Daoy (cell line): Measurements from ENCODE around the gene APLP1. TPM values are rescaled to one million over a fixed set of nuclear protein-coding genes. Genes with fewer than 3 reads are reported as not detected.
A peak's percentile ranks its signal among the peaks of the same experiment; 100 is the strongest.

Experiments
- DNase-seq: peaks from one replicate; pipeline ENCODE4 v3.0.0-alpha.2; 2015; ENCODE audit warnings: low read depth
- total RNA-seq: library from RNA; depleted of rRNA; stranded (reverse); fragments of >200 nt; shearing (Covaris generic); gene quantifications from 2 replicates; pipeline ENCODE4 v1.2.3, GENCODE V29; 2014

The APLP1 gene
- total RNA-seq, 1 experiment from 2014 or later: 2.5 TPM

GRCh38 chr19:35852029-35852780 is 16.2 kb upstream of the APLP1 start, which contains the start of gene NPHS1:
NPHS1 (minus strand) TSS chr19:35852504; CDS start chr19:35851837, 667 bp downstream.
- DNase-seq: no peak

DNA sequence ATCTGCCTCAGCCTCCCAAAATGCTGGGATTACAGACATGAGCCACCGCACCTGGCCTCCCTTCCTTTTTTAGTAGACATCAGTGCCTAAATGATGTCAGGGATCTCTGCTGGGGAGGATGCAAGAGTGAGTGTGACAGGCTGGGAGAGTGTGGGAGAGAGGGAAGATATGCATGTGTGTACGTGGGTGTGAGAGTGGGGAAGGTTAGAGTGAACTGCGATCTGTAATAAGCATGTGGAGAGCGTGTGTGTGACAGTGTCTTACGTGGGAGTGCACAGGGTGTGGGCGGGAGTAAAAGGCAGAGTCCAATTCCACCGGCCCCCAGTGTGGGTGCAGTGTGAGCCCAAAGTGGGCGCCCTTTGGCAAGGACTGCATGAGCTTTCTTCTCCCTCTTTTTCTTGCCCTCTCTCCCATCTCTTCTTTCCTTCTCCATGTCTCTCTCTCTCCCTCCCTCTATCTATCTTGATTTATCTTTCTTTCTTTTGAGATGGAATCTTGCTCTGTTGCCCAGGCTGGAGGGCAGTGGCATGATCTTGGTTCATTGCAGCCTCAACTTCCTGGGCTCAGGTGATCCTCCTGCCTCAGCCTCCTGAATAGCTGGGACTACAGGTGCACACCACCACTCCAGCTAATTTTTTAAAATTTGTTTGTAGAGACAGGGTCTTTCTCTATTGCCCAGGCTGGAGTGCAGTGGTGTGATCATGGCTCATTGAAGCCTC is 15.2 kb upstream of the APLP1 start:
- no peak for DNase-seq

DNA sequence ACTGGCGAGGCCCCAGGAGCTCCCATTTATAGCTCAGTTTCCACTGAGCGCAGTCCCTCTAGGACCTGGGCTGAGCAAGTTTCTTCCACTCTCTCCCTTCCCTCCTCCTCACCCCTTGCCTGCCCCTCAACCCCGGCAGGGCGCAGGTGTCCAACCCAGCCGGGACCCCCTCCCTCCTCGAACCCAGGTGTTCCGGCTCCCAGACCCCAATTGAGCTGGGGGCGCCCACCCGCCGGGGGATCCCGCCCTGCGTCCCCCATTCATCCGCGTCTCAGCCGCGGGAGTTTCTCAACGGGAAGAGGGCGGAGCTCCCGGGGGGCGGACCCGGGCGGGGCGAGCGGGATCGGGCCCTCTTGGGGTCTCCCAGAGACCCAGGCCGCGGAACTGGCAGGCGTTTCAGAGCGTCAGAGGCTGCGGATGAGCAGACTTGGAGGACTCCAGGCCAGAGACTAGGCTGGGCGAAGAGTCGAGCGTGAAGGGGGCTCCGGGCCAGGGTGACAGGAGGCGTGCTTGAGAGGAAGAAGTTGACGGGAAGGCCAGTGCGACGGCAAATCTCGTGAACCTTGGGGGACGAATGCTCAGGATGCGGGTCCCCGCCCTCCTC is 11.7 kb upstream of the APLP1 start, which contains the start of gene KIRREL2:
Gene KIRREL2, plus strand, starts transcription at position 366 of the 604 bp plus-strand sequence. Its CDS starts 209 bp downstream, at position 575.
- peak; percentile 38 for DNase-seq

DNA sequence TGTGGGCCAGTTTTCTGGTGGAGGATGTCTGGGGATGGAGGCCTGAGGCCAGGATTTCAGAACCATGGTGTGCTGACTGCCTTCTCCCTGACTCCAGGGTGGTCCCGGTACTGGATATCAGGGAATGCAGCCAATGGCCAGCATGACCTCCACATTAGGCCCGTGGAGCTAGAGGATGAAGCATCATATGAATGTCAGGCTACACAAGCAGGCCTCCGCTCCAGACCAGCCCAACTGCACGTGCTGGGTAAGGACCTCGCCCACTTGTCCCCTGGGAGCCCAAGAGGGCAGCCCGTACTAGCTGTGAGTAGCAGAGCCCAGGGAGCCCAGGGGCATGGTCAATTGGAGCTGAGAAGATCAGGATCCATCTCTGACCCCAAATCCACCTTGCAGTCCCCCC is 10.1 kb upstream of the APLP1 start:
- DNase-seq: no peak

DNA sequence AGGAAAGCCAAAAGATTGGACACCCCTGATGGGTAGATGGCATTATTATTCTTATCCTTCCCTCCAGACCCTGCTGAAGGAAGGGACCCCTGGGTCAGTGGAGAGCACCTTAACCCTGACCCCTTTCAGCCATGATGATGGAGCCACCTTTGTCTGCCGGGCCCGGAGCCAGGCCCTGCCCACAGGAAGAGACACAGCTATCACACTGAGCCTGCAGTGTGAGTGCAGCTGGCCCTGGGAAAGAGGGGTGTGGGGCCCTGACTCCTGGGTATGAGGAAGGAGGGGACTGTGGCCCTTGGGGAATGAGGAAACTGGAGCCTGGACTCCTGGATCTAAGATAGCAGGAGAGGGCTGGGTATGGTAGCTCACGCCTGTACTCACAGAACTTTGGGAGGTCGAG is 9.0 kb upstream of the APLP1 start:
- no peak for DNase-seq

DNA sequence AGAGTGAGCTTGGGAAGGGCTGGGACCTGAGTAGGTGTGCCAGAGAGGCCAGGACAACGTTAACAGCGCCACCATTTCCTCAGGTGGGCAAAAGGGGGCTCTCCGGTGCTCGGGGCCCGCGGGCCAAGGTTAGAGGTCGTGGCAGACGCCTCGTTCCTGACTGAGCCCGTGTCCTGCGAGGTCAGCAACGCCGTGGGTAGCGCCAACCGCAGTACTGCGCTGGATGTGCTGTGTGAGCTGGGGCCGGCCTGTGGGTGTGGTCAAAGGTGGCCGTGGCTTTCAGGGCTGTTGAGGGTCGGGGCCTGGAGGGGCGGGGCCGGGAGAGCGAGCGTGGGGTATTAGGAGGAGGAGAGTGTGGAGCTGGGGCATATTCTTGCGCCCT is 7.9 kb upstream of the APLP1 start:
- DNase-seq: no peak

DNA sequence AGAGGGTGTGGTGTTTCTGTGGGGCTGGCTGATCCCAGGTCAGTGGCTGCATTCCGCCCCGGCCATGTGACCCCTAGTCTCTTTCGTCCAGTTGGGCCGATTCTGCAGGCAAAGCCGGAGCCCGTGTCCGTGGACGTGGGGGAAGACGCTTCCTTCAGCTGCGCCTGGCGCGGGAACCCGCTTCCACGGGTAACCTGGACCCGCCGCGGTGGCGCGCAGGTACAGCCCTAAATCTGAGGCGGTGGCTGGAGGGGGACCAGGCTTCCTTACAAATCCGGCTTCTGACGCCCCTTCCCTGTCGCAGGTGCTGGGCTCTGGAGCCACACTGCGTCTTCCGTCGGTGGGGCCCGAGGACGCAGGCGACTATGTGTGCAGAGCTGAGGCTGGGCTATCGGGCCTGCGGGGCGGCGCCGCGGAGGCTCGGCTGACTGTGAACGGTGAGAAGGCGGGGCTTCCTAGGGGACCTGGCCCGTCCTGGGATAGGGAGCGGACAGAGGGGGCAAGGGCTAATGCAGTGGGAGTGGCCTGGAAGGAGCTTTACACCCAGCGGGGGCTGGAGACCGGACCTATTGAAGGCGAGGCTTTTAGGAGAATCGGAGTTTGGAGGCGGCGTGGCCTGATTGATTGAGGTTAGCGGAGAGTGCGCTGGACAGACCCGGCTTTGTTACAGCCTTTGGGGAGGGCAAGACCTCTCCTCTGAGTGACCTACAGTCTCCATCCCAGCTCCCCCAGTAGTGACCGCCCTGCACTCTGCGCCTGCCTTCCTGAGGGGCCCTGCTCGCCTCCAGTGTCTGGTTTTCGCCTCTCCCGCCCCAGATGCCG is 7.3 kb upstream of the APLP1 start:
- no peak for DNase-seq

- DNase-seq: no peak
Measured at GRCh38 chr19:35861640-35862160, 6.7 kb upstream of the APLP1 start.

- DNase-seq: no peak
Measured at GRCh38 chr19:35862528-35862927, 5.8 kb upstream of the APLP1 start.

- DNase-seq: no peak
Measured at GRCh38 chr19:35863018-35863417, 5.4 kb upstream of the APLP1 start.

GRCh38 chr19:35868823-35869326 is 501 bp downstream of the APLP1 start:
- DNase-seq: no peak

GRCh38 chr19:35869327-35870123 is 1.2 kb downstream of the APLP1 start:
- peak; percentile 93 for DNase-seq

DNA sequence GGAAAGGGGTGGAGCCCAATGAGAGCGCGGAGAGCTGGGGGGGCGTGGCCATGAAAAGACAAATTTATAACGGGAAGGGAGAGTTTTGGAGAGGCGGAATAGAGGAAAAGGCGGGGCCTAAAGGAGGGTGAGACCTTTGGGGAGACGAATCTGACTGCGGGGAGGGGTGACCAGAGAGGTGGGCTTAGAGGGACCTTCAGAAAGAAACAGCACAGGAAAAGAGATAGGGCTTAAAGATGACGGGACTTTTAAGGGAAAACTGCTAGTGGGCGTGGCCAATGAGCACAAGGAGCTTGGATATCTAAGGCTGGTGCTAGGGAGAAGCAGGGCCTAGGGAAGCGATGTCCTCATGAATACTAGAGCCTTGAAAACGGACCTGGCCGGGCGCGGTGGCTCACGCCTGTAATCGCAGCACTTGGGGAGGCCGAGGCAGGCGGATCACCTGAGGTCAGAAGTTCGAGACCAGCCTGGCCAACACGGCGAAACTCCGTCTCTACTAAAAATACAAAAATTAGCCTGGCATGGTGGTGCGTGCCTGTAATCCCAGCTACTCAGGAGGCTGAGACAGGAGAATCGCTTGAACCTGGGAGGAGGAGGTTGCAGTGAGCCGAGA is 1.9 kb downstream of the APLP1 start:
- DNase-seq: peak; percentile 82

DNA sequence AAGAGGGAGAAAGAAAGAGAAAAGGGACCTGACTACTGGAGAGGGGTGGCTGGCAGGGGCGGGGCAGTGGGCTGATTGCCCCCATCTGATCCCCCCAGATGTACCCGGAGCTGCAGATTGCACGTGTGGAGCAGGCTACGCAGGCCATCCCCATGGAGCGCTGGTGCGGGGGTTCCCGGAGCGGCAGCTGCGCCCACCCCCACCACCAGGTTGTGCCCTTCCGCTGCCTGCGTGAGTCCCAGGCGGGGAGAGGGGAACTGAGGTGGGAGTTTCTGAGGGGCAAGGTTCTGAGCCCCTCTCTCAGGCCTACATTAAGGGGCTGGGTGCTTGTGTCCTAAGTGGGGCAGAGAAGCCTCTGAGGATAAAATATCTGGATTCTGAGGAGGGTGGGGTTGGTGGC is 2.4 kb downstream of the APLP1 start:
- no peak for DNase-seq

DNA sequence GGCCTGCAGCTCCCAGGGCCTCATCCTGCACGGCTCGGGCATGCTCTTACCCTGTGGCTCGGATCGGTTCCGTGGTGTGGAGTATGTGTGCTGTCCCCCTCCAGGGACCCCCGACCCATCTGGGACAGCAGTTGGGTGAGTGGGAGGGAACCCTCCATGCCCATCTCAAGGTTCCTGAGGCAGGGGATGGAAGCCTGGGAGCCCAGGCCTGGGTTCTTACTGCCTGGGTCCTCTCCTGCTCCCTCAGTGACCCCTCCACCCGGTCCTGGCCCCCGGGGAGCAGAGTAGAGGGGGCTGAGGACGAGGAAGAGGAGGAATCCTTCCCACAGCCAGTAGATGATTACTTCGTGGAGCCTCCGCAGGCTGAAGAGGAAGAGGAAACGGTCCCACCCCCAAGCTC is 3.2 kb downstream of the APLP1 start:
- DNase-seq: no peak

DNA sequence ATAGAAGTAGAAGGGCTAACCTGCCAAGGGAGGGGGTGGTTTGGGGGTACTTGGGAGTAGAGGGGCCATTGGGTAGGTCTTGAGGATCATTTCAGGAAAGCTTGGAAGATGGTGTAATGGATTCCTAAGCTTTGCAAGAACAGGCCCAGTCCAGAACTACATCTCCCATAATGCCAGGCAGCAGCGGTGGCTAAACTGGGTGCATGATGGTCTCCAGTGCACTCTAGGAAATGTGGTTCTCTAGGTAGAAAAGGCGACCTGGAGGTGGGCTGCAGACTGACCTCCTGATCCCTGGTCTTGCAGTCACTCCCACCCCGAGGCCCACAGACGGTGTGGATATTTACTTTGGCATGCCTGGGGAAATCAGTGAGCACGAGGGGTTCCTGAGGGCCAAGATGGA is 3.8 kb downstream of the APLP1 start:
- DNase-seq: no peak

DNA sequence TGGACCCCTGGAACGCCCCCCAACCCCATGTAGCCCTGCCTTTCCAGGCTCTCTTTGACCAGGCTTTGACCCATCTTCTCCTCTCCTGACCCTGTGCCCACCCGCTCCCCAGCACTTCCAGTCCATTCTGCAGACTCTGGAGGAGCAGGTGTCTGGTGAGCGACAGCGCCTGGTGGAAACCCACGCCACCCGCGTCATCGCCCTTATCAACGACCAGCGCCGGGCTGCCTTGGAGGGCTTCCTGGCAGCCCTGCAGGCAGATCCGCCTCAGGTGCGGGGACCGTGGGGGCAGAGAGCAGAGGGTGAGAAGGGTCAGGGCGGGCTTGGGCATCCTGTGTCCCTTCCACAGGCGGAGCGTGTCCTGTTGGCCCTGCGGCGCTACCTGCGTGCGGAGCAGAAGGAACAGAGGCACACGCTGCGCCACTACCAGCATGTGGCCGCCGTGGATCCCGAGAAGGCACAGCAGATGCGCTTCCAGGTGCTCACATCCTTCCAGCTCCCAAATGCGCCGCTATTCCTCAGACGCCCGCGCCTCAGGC is 6.1 kb downstream of the APLP1 start:
- no peak for DNase-seq

- no peak for DNase-seq
Measured at GRCh38 chr19:35879068-35879467, 10.7 kb downstream of the APLP1 start.

- peak; percentile 95 for DNase-seq
Measured at GRCh38 chr19:35879770-35880317, 11.5 kb downstream of the APLP1 start.
